ENCODE results near the gene ST3GAL3.
A peak's percentile ranks its signal among the peaks of the same experiment; 100 is the strongest.

Gene ST3GAL3

GRCh38 chr1:43971336-43971980, 264.1 kb downstream of the ST3GAL3 start:
- Histone ChIP-seq H3K9me3 (no peaks in the 10 kb centered on the region), H3K27me3 (no peaks in the 10 kb centered on the region), H3K36me3 (peaks cover 7% of the 10 kb centered on the region), H3K4me3 (ENCODE audit: low read depth, low read length) (no peak overlapping the region), H3K4me1 (no peaks in the 10 kb centered on the region)
- TF ChIP-seq, protein P1, sequence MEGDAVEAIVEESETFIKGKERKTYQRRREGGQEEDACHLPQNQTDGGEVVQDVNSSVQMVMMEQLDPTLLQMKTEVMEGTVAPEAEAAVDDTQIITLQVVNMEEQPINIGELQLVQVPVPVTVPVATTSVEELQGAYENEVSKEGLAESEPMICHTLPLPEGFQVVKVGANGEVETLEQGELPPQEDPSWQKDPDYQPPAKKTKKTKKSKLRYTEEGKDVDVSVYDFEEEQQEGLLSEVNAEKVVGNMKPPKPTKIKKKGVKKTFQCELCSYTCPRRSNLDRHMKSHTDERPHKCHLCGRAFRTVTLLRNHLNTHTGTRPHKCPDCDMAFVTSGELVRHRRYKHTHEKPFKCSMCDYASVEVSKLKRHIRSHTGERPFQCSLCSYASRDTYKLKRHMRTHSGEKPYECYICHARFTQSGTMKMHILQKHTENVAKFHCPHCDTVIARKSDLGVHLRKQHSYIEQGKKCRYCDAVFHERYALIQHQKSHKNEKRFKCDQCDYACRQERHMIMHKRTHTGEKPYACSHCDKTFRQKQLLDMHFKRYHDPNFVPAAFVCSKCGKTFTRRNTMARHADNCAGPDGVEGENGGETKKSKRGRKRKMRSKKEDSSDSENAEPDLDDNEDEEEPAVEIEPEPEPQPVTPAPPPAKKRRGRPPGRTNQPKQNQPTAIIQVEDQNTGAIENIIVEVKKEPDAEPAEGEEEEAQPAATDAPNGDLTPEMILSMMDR (IDR thresholded peaks at IDR 0.05; ENCODE audit: low read depth, low read length): no peak
- no peak for DNase-seq

DNA sequence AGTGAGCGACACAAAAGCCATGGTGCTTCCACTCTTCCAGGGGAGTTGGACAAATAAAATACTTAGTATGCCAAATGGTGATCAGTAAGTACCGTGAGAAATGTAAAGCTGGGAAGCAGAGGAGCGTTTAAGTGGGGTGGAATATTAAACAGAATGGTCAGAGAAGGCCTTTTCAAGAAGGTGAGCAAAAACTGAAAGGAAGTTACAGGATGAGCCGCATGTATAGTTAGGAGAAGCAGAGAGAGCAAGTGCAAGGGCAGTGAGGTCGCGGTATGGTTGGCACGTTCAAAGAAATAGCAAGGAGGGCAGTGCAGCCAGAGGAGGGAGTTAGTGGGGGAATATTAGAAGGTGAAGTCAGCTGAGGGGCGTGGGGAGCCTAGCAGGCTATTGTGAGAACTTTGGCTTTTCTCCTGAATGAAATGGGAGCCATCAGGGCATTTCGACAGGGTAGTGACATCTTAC, 266.7 kb downstream of the ST3GAL3 start:
- H3K27me3 ChIP-seq: no peaks in the 10 kb centered on the region
- DNase-seq: no peak
- H3K9me3 ChIP-seq: no peaks in the 10 kb centered on the region
- H3K4me3 ChIP-seq (ENCODE audit: low read depth, low read length): peak overlapping the region; percentile 80
- H3K4me1 ChIP-seq: no peaks in the 10 kb centered on the region
- TF ChIP-seq, protein P1 (IDR thresholded peaks at IDR 0.05; ENCODE audit: low read depth, low read length): no peak
- H3K36me3 ChIP-seq: peaks cover 11% of the 10 kb centered on the region

GRCh38 chr1:43974443-43975248, 267.3 kb downstream of the ST3GAL3 start, which contains the start of gene ATP6V0B:
TSS of gene ATP6V0B (plus strand) at chr1:43974960. CDS start at chr1:43975041, 81 bp downstream.
- Histone ChIP-seq H3K36me3 (peaks cover 11% of the 10 kb centered on the region), H3K9me3 (no peaks in the 10 kb centered on the region), H3K27me3 (no peaks in the 10 kb centered on the region), H3K4me3 (ENCODE audit: low read depth, low read length) (peak within 1 kb of the TSS; percentile 80), H3K4me1 (no peaks in the 10 kb centered on the region)
- peak; percentile 92 for DNase-seq
- TF ChIP-seq, protein P1 (IDR thresholded peaks at IDR 0.05; ENCODE audit: low read depth, low read length): no peak

DNA sequence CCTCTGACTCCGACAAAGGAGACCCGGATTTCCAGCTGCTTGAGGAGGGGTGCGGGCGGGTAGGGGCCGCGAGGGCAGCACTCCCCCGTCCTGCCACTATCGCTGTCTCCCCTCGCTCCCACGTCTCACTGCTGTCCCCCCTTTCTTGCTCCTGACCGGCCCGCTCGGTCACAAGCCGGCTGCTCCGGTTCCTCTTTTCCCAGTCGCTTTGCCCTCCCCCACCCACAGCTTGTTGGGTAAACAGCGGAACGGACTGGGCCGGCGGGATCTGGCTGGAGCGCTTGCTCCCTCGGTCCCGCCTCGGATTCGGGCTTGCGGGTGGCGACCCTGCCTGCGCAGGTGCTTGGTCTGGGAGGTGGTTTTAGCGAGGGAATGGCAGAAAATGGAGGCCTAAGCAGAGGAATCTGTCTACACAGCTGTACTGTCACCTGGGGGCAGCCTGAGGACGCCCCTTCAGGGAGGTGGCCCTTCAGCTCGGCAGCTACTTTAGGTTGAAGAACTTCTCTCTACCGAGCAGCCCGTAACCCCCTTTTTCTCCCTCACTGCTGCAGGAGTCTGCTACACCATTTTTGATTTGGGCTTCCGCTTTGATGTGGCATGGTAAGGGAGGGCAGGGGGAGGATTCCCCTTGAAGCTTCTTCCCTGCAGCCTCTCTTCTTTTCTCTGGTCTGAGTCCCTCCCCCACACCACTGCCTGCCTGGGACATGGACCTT, 268.1 kb downstream of the ST3GAL3 start:
- peak overlapping the region; percentile 80 for H3K4me3 ChIP-seq (ENCODE audit: low read depth, low read length)
- peaks cover 11% of the 10 kb centered on the region for H3K36me3 ChIP-seq
- no peaks in the 10 kb centered on the region for H3K4me1 ChIP-seq
- no peaks in the 10 kb centered on the region for H3K9me3 ChIP-seq
- TF ChIP-seq, protein P1 (IDR thresholded peaks at IDR 0.05; ENCODE audit: low read depth, low read length): no peak
- no peak for DNase-seq
- H3K27me3 ChIP-seq: no peaks in the 10 kb centered on the region

- Histone ChIP-seq H3K4me3 (ENCODE audit: low read depth, low read length) (peak overlapping the region; percentile 80), H3K9me3 (no peaks in the 10 kb centered on the region), H3K36me3 (peaks cover 11% of the 10 kb centered on the region), H3K4me1 (no peaks in the 10 kb centered on the region), H3K27me3 (no peaks in the 10 kb centered on the region)
- TF ChIP-seq, protein P1 (IDR thresholded peaks at IDR 0.05; ENCODE audit: low read depth, low read length): no peak
- no peak for DNase-seq
These were observed 268.7 kb downstream of the ST3GAL3 start for GRCh38 chr1:43976045-43976444.

All from BE2C (cell line).